HUES64 (cell line): ENCODE results near the gene ATF3.

Experiments used
- H3K27ac ChIP-seq: 2 replicates; pipeline ENCODE4 v1.7.0; 2013; ENCODE audit warnings: low read depth, low read length, inconsistent platforms
- H3K27me3 ChIP-seq: 2 replicates; pipeline ENCODE4 v1.6.1; 2013; ENCODE audit warnings: mild to moderate bottlenecking, low read length; ENCODE audit not compliant: insufficient read depth
- H3K36me3 ChIP-seq: 2 replicates; pipeline ENCODE4 v1.6.1; 2013; ENCODE audit warnings: mild to moderate bottlenecking, low read length; ENCODE audit not compliant: insufficient read depth
- H3K4me1 ChIP-seq: 2 replicates; pipeline ENCODE4 v1.6.1; 2013; ENCODE audit warnings: mild to moderate bottlenecking, low read length, moderate library complexity; ENCODE audit not compliant: insufficient read depth
- H3K4me3 ChIP-seq: 2 replicates; pipeline ENCODE4 v1.5.1; 2013; ENCODE audit warnings: mild to moderate bottlenecking, low read length, moderate library complexity
- H3K9ac ChIP-seq: 2 replicates; pipeline ENCODE4 v1.6.1; 2013; ENCODE audit warnings: mild to moderate bottlenecking, low read depth, low read length
- H3K9me3 ChIP-seq: 2 replicates; pipeline ENCODE4 v1.6.1; 2013; ENCODE audit warnings: low read depth, low read length; ENCODE audit not compliant: insufficient read depth
- WGBS: fragments of 150-250, 120-280 bp; methylation state at CpG from one replicate; pipeline ENCODE4 v1.1.7; 2013; ENCODE audit warnings: missing lambda C conversion rate; 5-methylcytosine and 5-hydroxymethylcytosine counted together

Gene ATF3

DNA sequence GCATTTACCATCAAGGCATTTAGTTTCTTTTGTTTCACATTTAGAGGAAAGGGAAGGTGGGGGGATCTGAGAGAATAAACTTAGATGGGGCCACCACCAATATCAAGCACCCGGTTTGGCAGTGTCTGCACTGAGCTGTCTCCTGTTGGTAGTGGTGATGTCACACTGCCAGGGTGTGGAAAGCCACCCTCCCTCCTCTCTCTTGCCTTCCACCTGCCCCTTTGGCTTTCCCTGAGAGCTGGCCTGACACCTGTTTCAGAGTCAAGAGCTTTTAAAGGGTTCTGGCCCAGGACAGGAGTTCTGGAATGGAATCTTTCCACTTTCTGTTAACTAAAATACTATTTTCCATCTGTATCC, 13.4 kb downstream of the ATF3 start:
- Histone ChIP-seq H3K9ac (no peak overlapping the region), H3K27ac (no peak overlapping the region), H3K9me3 (no peaks in the 10 kb centered on the region), H3K27me3 (no peaks in the 10 kb centered on the region), H3K4me3 (no peak overlapping the region), H3K36me3 (peaks cover 42% of the 10 kb centered on the region), H3K4me1 (no peaks in the 10 kb centered on the region)
- 70% methylated on average over 1 of the region's 1 CpG for WGBS

DNA sequence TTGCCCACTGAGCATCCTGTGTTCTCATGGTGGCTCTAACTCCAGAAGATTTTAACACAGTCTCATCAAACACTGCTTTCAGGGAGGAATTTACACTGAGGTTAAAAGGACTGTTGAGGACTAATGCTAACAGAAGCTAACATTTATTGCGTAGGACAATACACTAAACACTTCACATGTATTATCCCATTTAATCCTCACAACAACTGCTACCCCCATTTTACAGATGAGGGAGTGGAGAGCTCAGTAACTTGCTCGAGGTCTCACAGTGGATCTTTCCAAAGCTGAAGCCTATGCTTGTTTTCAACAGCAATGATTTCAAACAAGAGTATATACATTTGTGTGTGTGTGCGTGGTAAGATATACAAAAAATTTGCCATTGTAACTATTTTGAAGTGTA, 13.9 kb downstream of the ATF3 start:
- H3K4me3 ChIP-seq, result no peak overlapping the region
- no peak overlapping the region for H3K9ac ChIP-seq
- H3K27ac ChIP-seq, result no peak overlapping the region
- peaks cover 37% of the 10 kb centered on the region for H3K36me3 ChIP-seq
- 89% methylated on average over 2 of the region's 3 CpGs for WGBS
- no peaks in the 10 kb centered on the region for H3K4me1 ChIP-seq
- H3K9me3 ChIP-seq, result no peaks in the 10 kb centered on the region
- H3K27me3 ChIP-seq, result no peaks in the 10 kb centered on the region

DNA sequence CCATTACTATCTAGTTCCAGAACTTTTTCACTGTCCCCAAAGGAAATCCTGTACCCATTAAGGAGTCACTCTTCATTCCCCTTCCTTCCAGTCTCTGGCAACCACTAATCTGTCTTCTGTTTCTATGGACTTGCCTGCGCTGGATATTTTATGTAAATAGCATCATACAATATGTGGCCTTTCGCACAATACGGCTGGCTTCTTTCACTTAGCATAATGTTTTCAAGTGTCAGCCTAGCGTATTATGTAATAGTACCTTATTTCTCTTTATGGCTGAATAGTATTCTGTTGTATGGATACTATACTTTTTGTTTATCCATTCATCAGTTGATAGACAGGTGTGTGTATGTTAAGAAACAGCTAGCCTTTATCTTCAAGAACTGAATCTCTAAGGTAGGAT, 14.3 kb downstream of the ATF3 start:
- 97% methylated on average over 3 of the region's 4 CpGs for WGBS
- Histone ChIP-seq H3K9ac (no peak overlapping the region), H3K4me3 (no peak overlapping the region)

DNA sequence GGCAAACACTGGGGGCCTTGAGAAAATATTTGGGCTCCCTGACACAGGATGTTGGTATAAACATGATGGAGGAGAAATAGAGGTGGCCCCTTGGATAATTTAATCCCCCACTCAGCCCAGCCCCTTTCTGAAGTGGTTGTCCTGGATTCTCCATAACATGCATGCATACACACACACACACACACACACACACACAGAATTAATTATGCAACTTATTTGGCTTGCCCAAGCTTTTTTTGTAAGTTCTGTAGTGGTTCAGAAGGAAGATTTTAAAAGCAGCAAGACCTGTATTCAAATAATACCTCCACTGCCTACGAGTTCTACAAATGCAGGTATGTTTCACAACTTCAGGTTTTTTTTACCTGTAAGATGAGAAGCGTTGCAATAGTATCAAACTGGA, 15.0 kb downstream of the ATF3 start:
- 92% methylated on average over 2 of the region's 2 CpGs for WGBS
- peaks cover 26% of the 10 kb centered on the region for H3K36me3 ChIP-seq
- no peaks in the 10 kb centered on the region for H3K4me1 ChIP-seq
- no peak overlapping the region for H3K9ac ChIP-seq
- no peaks in the 10 kb centered on the region for H3K27me3 ChIP-seq
- H3K9me3 ChIP-seq, result no peaks in the 10 kb centered on the region
- no peak overlapping the region for H3K27ac ChIP-seq
- H3K4me3 ChIP-seq, result no peak overlapping the region

More for the DNA sequence above, 14.3 kb downstream of the ATF3 start:
- H3K27ac ChIP-seq, result no peak overlapping the region
- no peaks in the 10 kb centered on the region for H3K9me3 ChIP-seq
- H3K36me3 ChIP-seq, result peaks cover 33% of the 10 kb centered on the region
- H3K27me3 ChIP-seq, result no peaks in the 10 kb centered on the region
- no peaks in the 10 kb centered on the region for H3K4me1 ChIP-seq

DNA sequence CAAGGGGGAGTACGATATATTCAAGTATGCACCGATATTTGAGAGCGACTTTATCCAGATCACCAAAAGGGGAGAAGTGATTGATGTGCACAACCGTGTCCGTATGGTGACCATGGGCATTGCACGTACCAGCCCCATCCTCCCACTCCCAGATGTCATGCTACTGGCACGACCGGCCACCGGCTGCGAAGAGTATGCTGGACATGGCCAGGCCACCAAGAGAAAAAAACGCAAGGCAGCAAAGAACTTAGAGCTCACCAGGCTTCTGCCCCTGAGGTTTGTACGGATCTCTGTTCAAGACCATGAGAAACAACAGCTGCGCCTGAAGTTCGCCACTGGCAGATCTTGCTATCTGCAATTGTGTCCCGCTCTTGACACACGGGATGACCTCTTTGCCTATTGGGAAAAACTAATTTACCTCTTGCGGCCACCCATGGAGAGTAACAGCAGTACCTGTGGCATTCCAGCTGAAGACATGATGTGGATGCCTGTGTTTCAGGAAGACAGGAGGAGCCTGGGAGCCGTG, 16.5 kb downstream of the ATF3 start:
- no peak overlapping the region for H3K27ac ChIP-seq
- no peak overlapping the region for H3K4me3 ChIP-seq
- H3K4me1 ChIP-seq, result peaks cover 2% of the 10 kb centered on the region; the same call in 1 of the 2 replicates
- no peak overlapping the region for H3K9ac ChIP-seq
- H3K36me3 ChIP-seq, result peaks cover 11% of the 10 kb centered on the region
- no peaks in the 10 kb centered on the region for H3K27me3 ChIP-seq
- WGBS, result 95% methylated on average over 18 of the region's 18 CpGs
- no peaks in the 10 kb centered on the region for H3K9me3 ChIP-seq

DNA sequence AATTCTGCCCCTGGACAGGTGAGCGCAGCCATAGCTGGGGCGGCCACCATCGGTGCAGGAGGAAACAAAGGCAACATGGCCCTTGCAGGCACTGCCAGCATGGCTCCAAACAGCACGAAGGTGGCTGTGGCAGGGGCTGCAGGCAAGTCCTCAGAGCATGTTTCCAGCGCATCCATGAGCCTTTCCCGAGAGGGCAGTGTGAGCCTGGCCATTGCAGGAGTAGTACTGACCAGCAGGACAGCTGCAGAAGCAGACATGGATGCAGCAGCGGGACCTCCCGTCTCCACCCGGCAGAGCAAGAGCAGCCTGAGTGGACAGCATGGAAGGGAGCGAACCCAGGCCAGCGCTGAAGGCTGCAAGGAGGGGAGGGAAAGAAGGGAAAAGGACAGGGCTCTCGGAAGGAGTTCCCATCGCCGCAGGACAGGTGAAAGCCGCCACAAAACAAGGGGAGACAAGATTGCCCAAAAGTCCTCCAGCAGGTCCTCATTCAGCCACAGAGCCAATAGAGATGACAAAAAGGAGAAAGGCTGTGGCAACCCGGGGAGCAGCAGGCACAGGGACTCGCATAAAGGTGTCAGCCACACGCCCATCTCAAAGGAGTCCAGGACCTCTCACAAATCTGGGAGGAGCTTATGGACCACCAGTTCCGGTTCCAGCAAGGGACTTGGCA, 17.4 kb downstream of the ATF3 start:
- Histone ChIP-seq H3K4me3 (no peak overlapping the region), H3K4me1 (peaks cover 6% of the 10 kb centered on the region), H3K9me3 (no peaks in the 10 kb centered on the region), H3K27ac (no peak overlapping the region), H3K9ac (no peak overlapping the region), H3K27me3 (no peaks in the 10 kb centered on the region), H3K36me3 (peaks cover 3% of the 10 kb centered on the region)
- 94% methylated on average over 19 of the region's 19 CpGs for WGBS

DNA sequence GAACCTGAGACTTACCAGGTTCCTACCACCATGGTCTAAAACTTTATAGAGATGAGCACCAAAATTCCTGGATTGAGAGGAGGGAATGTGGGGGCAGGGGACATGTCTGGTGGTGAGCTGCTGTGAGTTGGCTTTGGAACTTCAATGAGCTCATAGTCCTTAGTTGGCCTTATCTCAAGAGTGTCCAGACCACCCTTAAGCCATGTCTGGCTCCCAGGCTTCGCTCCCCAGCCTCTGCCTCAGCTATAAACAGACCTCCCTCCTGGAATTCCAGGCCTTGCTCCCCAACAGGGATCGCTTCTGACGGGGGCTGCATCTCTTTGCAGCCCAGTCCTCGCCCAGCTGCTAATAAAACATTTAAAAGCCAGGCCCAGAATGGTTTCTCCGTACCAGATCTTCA, 19.5 kb downstream of the ATF3 start:
- no peak overlapping the region for H3K9ac ChIP-seq
- WGBS, result 88% methylated on average over 5 of the region's 5 CpGs
- no peaks in the 10 kb centered on the region for H3K9me3 ChIP-seq
- no peak overlapping the region for H3K4me3 ChIP-seq
- H3K36me3 ChIP-seq, result no peaks in the 10 kb centered on the region
- H3K27ac ChIP-seq, result no peak overlapping the region
- no peaks in the 10 kb centered on the region for H3K27me3 ChIP-seq
- H3K4me1 ChIP-seq, result peaks cover 6% of the 10 kb centered on the region

DNA sequence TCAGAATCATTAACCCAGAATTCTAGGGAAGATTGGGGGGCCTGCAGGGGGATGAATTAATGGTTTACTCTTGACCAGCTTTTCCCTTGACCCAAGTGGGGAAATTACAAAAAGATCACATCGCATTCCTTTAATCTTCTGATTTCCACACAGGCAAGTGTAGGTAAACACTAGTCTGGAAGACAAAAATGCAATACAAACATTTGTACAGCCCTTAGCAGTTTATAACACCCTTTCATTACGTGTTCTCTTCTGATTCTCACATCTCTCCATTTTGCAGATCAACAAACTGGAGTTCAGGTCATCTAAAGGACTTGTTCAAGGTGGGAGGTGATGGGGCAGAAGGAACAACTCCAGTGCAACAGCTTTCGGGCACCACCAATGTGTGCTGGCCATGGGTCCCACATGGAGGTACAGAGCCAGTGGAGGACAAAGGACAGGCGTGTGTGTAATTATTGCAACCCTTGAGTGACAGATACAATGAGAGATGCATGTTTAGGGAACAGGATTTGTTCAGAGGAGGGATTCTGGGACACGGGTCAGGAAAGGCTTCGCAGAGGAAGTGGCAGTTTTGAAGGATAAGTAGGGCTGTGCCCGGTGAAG, 20.4 kb downstream of the ATF3 start:
- no peaks in the 10 kb centered on the region for H3K27me3 ChIP-seq
- no peak overlapping the region for H3K9ac ChIP-seq
- H3K9me3 ChIP-seq, result no peaks in the 10 kb centered on the region
- no peak overlapping the region for H3K27ac ChIP-seq
- H3K4me1 ChIP-seq, result peaks cover 6% of the 10 kb centered on the region
- H3K4me3 ChIP-seq, result no peak overlapping the region
- no peaks in the 10 kb centered on the region for H3K36me3 ChIP-seq
- 92% methylated on average over 7 of the region's 7 CpGs for WGBS

DNA sequence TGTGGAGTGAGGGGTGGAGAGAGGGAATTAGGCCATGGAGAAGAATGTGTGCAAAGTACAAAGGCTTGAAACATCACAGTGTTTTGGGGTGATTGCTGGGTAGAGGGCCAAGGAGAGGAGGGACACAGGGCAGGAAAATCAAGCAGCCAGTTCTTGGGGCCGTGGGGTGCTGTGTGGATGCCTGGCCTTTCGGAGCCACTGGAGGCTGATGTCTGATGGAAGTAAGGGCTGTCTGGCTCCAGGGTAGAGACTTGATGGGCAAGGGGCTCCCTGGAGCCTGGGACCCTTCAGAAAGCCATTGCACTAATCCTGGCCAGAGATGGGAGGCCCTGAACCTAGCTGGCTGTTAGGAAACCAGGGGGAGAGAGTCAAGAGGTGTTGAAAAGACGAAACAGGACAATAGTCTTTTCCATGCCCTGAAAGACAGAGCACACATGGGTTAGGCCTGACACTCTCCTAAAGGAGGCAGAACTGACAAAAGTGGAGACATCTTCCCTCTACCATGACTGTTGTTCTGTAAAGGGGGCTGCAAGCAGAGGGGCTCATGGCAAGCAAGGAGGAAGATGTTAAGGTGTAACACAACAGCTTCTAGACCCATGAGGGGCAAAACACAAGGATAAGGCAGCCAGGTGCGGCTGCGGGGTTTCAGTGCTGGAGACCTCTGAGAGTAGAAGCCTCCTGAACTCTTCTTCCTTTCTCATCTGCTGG, 21.0 kb downstream of the ATF3 start:
- Histone ChIP-seq H3K27ac (no peak overlapping the region), H3K9ac (no peak overlapping the region)
- WGBS, result 77% methylated on average over 5 of the region's 5 CpGs

DNA sequence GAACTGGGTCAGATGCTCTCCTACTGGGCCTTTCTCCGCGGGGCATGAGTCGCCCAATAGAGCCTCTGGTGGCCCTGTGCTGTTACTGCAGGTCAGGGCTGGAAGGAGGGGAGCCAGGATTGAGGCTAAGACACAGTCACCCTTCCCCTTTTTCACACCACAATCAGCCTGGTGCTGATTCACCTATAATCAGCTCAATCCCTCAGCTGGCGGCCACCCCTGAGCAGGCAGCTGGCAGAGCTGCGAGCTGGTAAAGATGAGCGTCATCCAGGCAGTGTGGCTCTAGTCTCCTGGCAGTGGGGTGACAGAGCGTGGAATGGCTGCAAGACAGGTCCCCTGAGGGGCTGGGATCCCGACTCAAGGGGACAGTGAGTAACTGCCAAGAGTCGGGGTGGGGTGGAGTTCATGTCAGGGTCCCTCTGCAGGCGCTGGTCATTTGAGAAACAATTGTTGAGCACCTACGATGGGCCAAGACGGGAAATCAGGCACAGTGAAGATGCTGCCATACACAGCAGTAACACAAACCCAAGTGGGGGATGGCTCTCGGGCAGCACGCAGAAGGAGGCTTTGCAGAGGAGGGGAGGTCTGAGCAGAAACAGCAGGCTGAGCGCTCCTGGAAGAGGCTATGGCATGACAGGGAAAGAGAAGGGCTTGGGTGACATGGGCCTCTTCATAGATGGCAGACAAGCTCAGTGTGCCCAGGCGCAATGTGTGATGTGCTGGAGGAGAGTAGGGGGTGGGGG, 21.8 kb downstream of the ATF3 start:
- Histone ChIP-seq H3K4me1 (peaks cover 6% of the 10 kb centered on the region), H3K27me3 (no peaks in the 10 kb centered on the region), H3K36me3 (no peaks in the 10 kb centered on the region), H3K9me3 (peaks cover 5% of the 10 kb centered on the region; the same call in 1 of the 2 replicates), H3K27ac (no peak overlapping the region), H3K4me3 (no peak overlapping the region), H3K9ac (no peak overlapping the region)
- 41% methylated on average over 16 of the region's 16 CpGs for WGBS

More for the DNA sequence above, 21.0 kb downstream of the ATF3 start:
- Histone ChIP-seq H3K9me3 (peaks cover 3% of the 10 kb centered on the region; the same call in 1 of the 2 replicates), H3K36me3 (no peaks in the 10 kb centered on the region), H3K4me1 (peaks cover 6% of the 10 kb centered on the region), H3K27me3 (no peaks in the 10 kb centered on the region), H3K4me3 (no peak overlapping the region)

DNA sequence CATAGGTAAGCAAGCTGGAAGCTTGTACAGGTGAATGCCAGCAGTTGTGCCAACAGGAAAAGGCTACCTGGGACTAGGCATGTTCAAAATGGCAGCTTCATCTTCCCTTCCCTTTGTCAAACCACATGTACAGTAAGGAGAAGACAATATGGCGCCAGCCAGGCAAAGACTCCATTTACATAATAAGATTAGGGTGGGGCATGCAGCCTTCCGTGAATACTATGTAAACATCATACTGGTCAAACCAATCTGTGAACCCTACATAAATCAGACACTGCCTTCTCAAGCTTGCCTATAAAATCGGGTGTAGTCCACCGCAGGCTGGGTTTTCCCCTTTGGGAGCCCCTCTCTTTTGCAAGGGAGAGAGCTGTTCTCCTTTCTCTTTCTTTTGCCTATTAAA, 24.6 kb downstream of the ATF3 start:
- H3K27me3 ChIP-seq, result no peaks in the 10 kb centered on the region
- WGBS, result 91% methylated on average over 4 of the region's 4 CpGs
- peaks cover 5% of the 10 kb centered on the region; the same call in 1 of the 2 replicates for H3K9me3 ChIP-seq
- peaks cover 9% of the 10 kb centered on the region for H3K4me1 ChIP-seq
- H3K9ac ChIP-seq, result no peak overlapping the region
- H3K36me3 ChIP-seq, result no peaks in the 10 kb centered on the region
- H3K4me3 ChIP-seq, result no peak overlapping the region
- no peak overlapping the region for H3K27ac ChIP-seq
